ENCODE data around the gene KCNMB2. TPM values are rescaled to one million over a fixed set of nuclear protein-coding genes. Genes with fewer than 3 reads are reported as not detected.

Gene KCNMB2
- polyA plus RNA-seq, 1 donor (not counting 4 experiments of a cell fraction or from before 2014, with no cell fraction given) = not detected

- Histone ChIP-seq H2AFZ (ENCODE audit: control insufficient read depth, low read length) (no peak overlapping the region), H3K4me1 (ENCODE audit: control insufficient read depth, extremely low read depth, insufficient read depth, low read length) (peaks cover 5% of the 10 kb centered on the region), H3K27ac (ENCODE audit: control insufficient read depth, insufficient read depth, low read length) (no peak overlapping the region), H3K4me3 (ENCODE audit: control insufficient read depth in 2 of 3, extremely low read depth in 1 of 3, insufficient read depth in 2 of 3, low read depth in 1 of 3, low read length in 3 of 3) (no peak overlapping the region), H3K9me1 (ENCODE audit: control insufficient read depth, extremely low read depth, insufficient read depth, low read length) (no peaks in the 10 kb centered on the region), H4K20me1 (ENCODE audit: control insufficient read depth, extremely low read depth, insufficient read depth, low read length) (no peaks in the 10 kb centered on the region), H3K9me3 (ENCODE audit: control insufficient read depth, low read depth, low read length) (no peaks in the 10 kb centered on the region), H3K79me2 (ENCODE audit: control insufficient read depth, insufficient read depth, low read length) (no peaks in the 10 kb centered on the region), H3K9ac (ENCODE audit: control insufficient read depth, extremely low read depth, insufficient read depth, low read length) (no peak overlapping the region), H3K4me2 (ENCODE audit: control insufficient read depth, extremely low read depth, insufficient read depth, low read depth, low read length) (no peak overlapping the region), H3K27me3 (ENCODE audit: control insufficient read depth, extremely low read depth, insufficient read depth, low read length) (no peaks in the 10 kb centered on the region), H3K36me3 (ENCODE audit: control insufficient read depth in 2 of 2, extremely low read depth in 1 of 2, insufficient read depth in 2 of 2, low read length in 2 of 2) (no peaks in the 10 kb centered on the region)
- DNase-seq (ENCODE audit: low read depth, low spot score) = no peak
- TF ChIP-seq EZH2 (IDR thresholded peaks at IDR 0.05; ENCODE audit: low read length) = no peak
- no peak for TF ChIP-seq CTCF (optimal IDR thresholded peaks at IDR 0.05 in 1 of 3, IDR thresholded peaks at IDR 0.05 in 1 of 3, conservative IDR thresholded peaks at IDR 0.05 in 1 of 3; ENCODE audit: extremely low read depth in 1 of 3, insufficient read depth in 2 of 3, low read length in 3 of 3)
- dilution Hi-C loops (cut with MboI; ENCODE audit: extremely low pct_ligation_motif_present, low sequenced_read_pairs) = no loop called here
- no peak for FAIRE-seq
Observed at GRCh38 chr3:178519701-178520100, 16.5 kb upstream of the KCNMB2 start.

GRCh38 chr3:178520451-178520850 lies 15.8 kb upstream of the KCNMB2 start:
- Histone ChIP-seq H3K4me1 (ENCODE audit: control insufficient read depth, extremely low read depth, insufficient read depth, low read length) (peaks cover 5% of the 10 kb centered on the region), H3K36me3 (ENCODE audit: control insufficient read depth in 2 of 2, extremely low read depth in 1 of 2, insufficient read depth in 2 of 2, low read length in 2 of 2) (no peaks in the 10 kb centered on the region), H3K9ac (ENCODE audit: control insufficient read depth, extremely low read depth, insufficient read depth, low read length) (no peak overlapping the region), H3K9me3 (ENCODE audit: control insufficient read depth, low read depth, low read length) (no peaks in the 10 kb centered on the region), H2AFZ (ENCODE audit: control insufficient read depth, low read length) (no peak overlapping the region), H3K27ac (ENCODE audit: control insufficient read depth, insufficient read depth, low read length) (no peak overlapping the region), H3K27me3 (ENCODE audit: control insufficient read depth, extremely low read depth, insufficient read depth, low read length) (no peaks in the 10 kb centered on the region), H4K20me1 (ENCODE audit: control insufficient read depth, extremely low read depth, insufficient read depth, low read length) (no peaks in the 10 kb centered on the region), H3K9me1 (ENCODE audit: control insufficient read depth, extremely low read depth, insufficient read depth, low read length) (no peaks in the 10 kb centered on the region), H3K4me2 (ENCODE audit: control insufficient read depth, extremely low read depth, insufficient read depth, low read depth, low read length) (no peak overlapping the region), H3K4me3 (ENCODE audit: control insufficient read depth in 2 of 3, extremely low read depth in 1 of 3, insufficient read depth in 2 of 3, low read depth in 1 of 3, low read length in 3 of 3) (no peak overlapping the region), H3K79me2 (ENCODE audit: control insufficient read depth, insufficient read depth, low read length) (no peaks in the 10 kb centered on the region)
- FAIRE-seq (no peak), DNase-seq (ENCODE audit: low read depth, low spot score) (no peak)
- dilution Hi-C loops (cut with MboI; ENCODE audit: extremely low pct_ligation_motif_present, low sequenced_read_pairs) = no loop called here
- TF ChIP-seq EZH2 (IDR thresholded peaks at IDR 0.05; ENCODE audit: low read length) (no peak), CTCF (optimal IDR thresholded peaks at IDR 0.05 in 1 of 3, IDR thresholded peaks at IDR 0.05 in 1 of 3, conservative IDR thresholded peaks at IDR 0.05 in 1 of 3; ENCODE audit: extremely low read depth in 1 of 3, insufficient read depth in 2 of 3, low read length in 3 of 3) (no peak)

Measured in keratinocyte (primary cell).